ENCODE measurements around the gene PSME2. TPM values are rescaled to one million over a fixed set of nuclear protein-coding genes. Genes with fewer than 3 reads are reported as not detected.

Gene PSME2
- total RNA-seq, 2 experiments from 2014 or later, result 188 to 290 TPM

- Histone ChIP-seq H3K79me2 (ENCODE audit: insufficient read depth, low read depth, low read length) (no peaks in the 10 kb centered on the region), H3K36me3 (ENCODE audit: insufficient read depth, low read length) (peaks cover 51% of the 10 kb centered on the region), H3K27ac (ENCODE audit: low read depth, low read length, poor library complexity, severe bottlenecking) (no peak overlapping the region), H3K4me2 (ENCODE audit: low read length) (no peak overlapping the region), H3K4me1 (ENCODE audit: insufficient read depth, low read length, poor library complexity, severe bottlenecking) (no peaks in the 10 kb centered on the region), H3K9me3 (ENCODE audit: low read length) (no peaks in the 10 kb centered on the region), H3K4me3 (ENCODE audit: low read depth, low read length, poor library complexity, severe bottlenecking) (no peak overlapping the region), H2AFZ (ENCODE audit: low read length) (no peak overlapping the region), H3K9me2 (ENCODE audit: insufficient read depth, low read length) (no peaks in the 10 kb centered on the region), H4K20me1 (ENCODE audit: insufficient read depth, low read length) (no peaks in the 10 kb centered on the region)
- BruUV-seq (replicated peaks), result no TSS peak
- no peak for DNase-seq (ENCODE audit: low spot score)
- intact Hi-C loops (cut with micrococcal nuclease; ENCODE audit: unreplicated experiment), result no loop called here
- TF ChIP-seq CTCF (conservative IDR thresholded peaks at IDR 0.05; ENCODE audit: low read length), result no peak
- ChIA-PET CTCF (ENCODE audit: unreplicated experiment) (no interaction called here), POLR2A (no interaction called here)
These were observed 32.2 kb upstream of the PSME2 start for GRCh38 chr14:24178399-24179178.

DNA sequence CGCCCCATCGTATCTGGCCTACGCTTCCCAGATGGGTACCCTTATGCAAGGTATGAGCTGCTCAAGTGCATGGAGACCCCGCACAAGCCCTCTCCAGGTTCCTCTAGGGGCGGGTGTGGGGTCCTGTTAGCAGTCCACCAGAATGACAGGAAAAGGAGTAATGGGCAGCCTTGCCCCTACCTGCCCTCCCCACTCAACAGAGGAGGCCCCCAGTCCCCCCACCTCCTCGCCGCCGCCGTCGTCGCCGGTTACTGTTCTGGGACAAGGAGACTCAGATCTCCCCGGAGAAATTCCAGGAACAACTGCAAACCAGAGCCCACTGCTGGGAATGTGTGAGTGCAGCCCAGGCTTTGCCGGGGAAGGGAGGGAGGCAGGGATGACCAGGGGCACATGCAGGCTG is 31.5 kb upstream of the PSME2 start:
- TF ChIP-seq CTCF (conservative IDR thresholded peaks at IDR 0.05; ENCODE audit: low read length) (no peak), EZH2phosphoT487 (IDR thresholded peaks at IDR 0.05; ENCODE audit: borderline replicate concordance, low read depth, low read length) (no peak)
- BruUV-seq (replicated peaks), result no TSS peak
- no peaks in the 10 kb centered on the region for H3K4me1 ChIP-seq (ENCODE audit: insufficient read depth, low read length, poor library complexity, severe bottlenecking)
- ChIA-PET CTCF (ENCODE audit: unreplicated experiment) (no interaction called here), POLR2A (interaction anchor here (1.1 kb wide), 1 partner anchor 10 kb away, joined by 4 read pairs; no protein-coding TSS in a partner anchor)
- H3K79me2 ChIP-seq (ENCODE audit: insufficient read depth, low read depth, low read length), result no peaks in the 10 kb centered on the region
- no peak overlapping the region for H3K27ac ChIP-seq (ENCODE audit: low read depth, low read length, poor library complexity, severe bottlenecking)
- no peak overlapping the region for H3K4me3 ChIP-seq (ENCODE audit: low read depth, low read length, poor library complexity, severe bottlenecking)
- DNase-seq (ENCODE audit: low spot score), result no peak
- intact Hi-C loops (cut with micrococcal nuclease; ENCODE audit: unreplicated experiment), result no loop called here
- no peak overlapping the region for H2AFZ ChIP-seq (ENCODE audit: low read length)
- no peaks in the 10 kb centered on the region for H3K9me3 ChIP-seq (ENCODE audit: low read length)
- H3K4me2 ChIP-seq (ENCODE audit: low read length), result no peak overlapping the region
- H3K36me3 ChIP-seq (ENCODE audit: insufficient read depth, low read length), result peaks cover 44% of the 10 kb centered on the region
- no peaks in the 10 kb centered on the region for H3K9me2 ChIP-seq (ENCODE audit: insufficient read depth, low read length)
- no peaks in the 10 kb centered on the region for H4K20me1 ChIP-seq (ENCODE audit: insufficient read depth, low read length)

- H3K4me1 ChIP-seq (ENCODE audit: insufficient read depth, low read length, poor library complexity, severe bottlenecking), result no peaks in the 10 kb centered on the region
- peaks cover 38% of the 10 kb centered on the region for H3K36me3 ChIP-seq (ENCODE audit: insufficient read depth, low read length)
- no peak overlapping the region for H3K4me2 ChIP-seq (ENCODE audit: low read length)
- CTCF ChIA-PET (ENCODE audit: unreplicated experiment), result no interaction called here
- no peak for DNase-seq (ENCODE audit: low spot score)
- intact Hi-C loops (cut with micrococcal nuclease; ENCODE audit: unreplicated experiment), result no loop called here
- POLR2A ChIA-PET, result interaction anchor here (1.1 kb wide), 1 partner anchor 10 kb away, joined by 4 read pairs; no protein-coding TSS in a partner anchor
- H3K79me2 ChIP-seq (ENCODE audit: insufficient read depth, low read depth, low read length), result no peaks in the 10 kb centered on the region
- H4K20me1 ChIP-seq (ENCODE audit: insufficient read depth, low read length), result no peaks in the 10 kb centered on the region
- TF ChIP-seq EZH2phosphoT487 (IDR thresholded peaks at IDR 0.05; ENCODE audit: borderline replicate concordance, low read depth, low read length) (no peak), CTCF (conservative IDR thresholded peaks at IDR 0.05; ENCODE audit: low read length) (no peak)
- no TSS peak for BruUV-seq (replicated peaks)
- no peak overlapping the region for H2AFZ ChIP-seq (ENCODE audit: low read length)
- no peak overlapping the region for H3K4me3 ChIP-seq (ENCODE audit: low read depth, low read length, poor library complexity, severe bottlenecking)
- no peaks in the 10 kb centered on the region for H3K9me3 ChIP-seq (ENCODE audit: low read length)
- no peak overlapping the region for H3K27ac ChIP-seq (ENCODE audit: low read depth, low read length, poor library complexity, severe bottlenecking)
- no peaks in the 10 kb centered on the region for H3K9me2 ChIP-seq (ENCODE audit: insufficient read depth, low read length)
These were observed 30.8 kb upstream of the PSME2 start for GRCh38 chr14:24177041-24177825.
